IMR-90 (cell line): ENCODE measurements around the gene AHI1. TPM values are rescaled to one million over a fixed set of nuclear protein-coding genes. Genes with fewer than 3 reads are reported as not detected.

Experiments
- ATAC-seq: fragments of 200-7000 bp; cut with Tn5 transposase; 2 replicates; pipeline ENCODE4 v1.9.1; 2020; ENCODE audit warnings: low read depth, mild to moderate bottlenecking, moderate library complexity
- BruUV-seq: library from RNA; stranded (reverse); fragments of 400-500 nt; replicated peaks from 2 replicates; lab custom pipeline; 2021; lab: Mats Ljungman, UMichigan
- CTCF ChIA-PET: fragments of 300-600 bp; formaldehyde crosslinking; extraction: SDS; loops from one replicate; lab custom pipeline; 2021; ENCODE audit warnings: antibody characterized with exemption; lab: Yijun Ruan, JAX
- POLR2A ChIA-PET: fragments of 300-600 bp; sonication (Branson Sonifier 250); formaldehyde crosslinking; loops from one replicate; lab custom pipeline; 2022; ENCODE audit warnings: antibody characterized with exemption; ENCODE audit not compliant: unreplicated experiment; lab: Charles Lee
- DNase-seq: peaks from one replicate; pipeline ENCODE4 v3.0.0; 2013
- H2AFZ ChIP-seq: replicated peaks from 2 replicates; pipeline ENCODE3; 2013; ENCODE audit warnings: low read length, mild to moderate bottlenecking; ENCODE audit not compliant: poor library complexity
- H2AK5ac ChIP-seq: 2 replicates; pipeline ENCODE4 v1.6.1; 2013; ENCODE audit warnings: low read depth, low read length, inconsistent platforms
- H2AK9ac ChIP-seq: replicated peaks from 2 replicates; pipeline ENCODE3; 2013; ENCODE audit warnings: mild to moderate bottlenecking, low read depth, low read length, moderate library complexity; ENCODE audit not compliant: poor library complexity
- H2BK120ac ChIP-seq: 2 replicates; pipeline ENCODE4 v1.6.1; 2013; ENCODE audit warnings: low read depth, low read length, inconsistent platforms
- H2BK15ac ChIP-seq: 3 replicates; pipeline ENCODE4 v1.6.1; 2013; ENCODE audit warnings: low read depth, low read length, inconsistent platforms
- H2BK20ac ChIP-seq: 2 replicates; pipeline ENCODE4 v1.6.1; 2013; ENCODE audit warnings: low read depth, mild to moderate bottlenecking, inconsistent platforms, low read length, moderate library complexity
- H2BK5ac ChIP-seq: 2 replicates; pipeline ENCODE4 v1.6.1; 2013; ENCODE audit warnings: mild to moderate bottlenecking, low read depth, low read length, inconsistent platforms; ENCODE audit not compliant: poor library complexity, severe bottlenecking
- H3K14ac ChIP-seq: replicated peaks from 2 replicates; pipeline ENCODE4 v1.6.1; 2013; ENCODE audit warnings: low read depth, low read length, inconsistent platforms
- H3K18ac ChIP-seq: 2 replicates; pipeline ENCODE4 v1.6.1; 2013; ENCODE audit warnings: low read depth, low read length, control low read depth
- H3K23ac ChIP-seq: 2 replicates; pipeline ENCODE4 v1.6.1; 2013; ENCODE audit warnings: low read depth, low read length, inconsistent platforms
- H3K27ac ChIP-seq: 2 replicates; pipeline ENCODE4 v1.5.1; 2013; ENCODE audit warnings: mild to moderate bottlenecking, control low read depth, low read length; ENCODE audit not compliant: insufficient read depth
- H3K27me3 ChIP-seq: 2 replicates; pipeline ENCODE4 v1.6.1; 2013; ENCODE audit warnings: low read length; ENCODE audit not compliant: control insufficient read depth, insufficient read depth
- H3K36me3 ChIP-seq: 2 replicates; pipeline ENCODE4 v1.6.1; 2013; ENCODE audit warnings: low read length, mixed read lengths; ENCODE audit not compliant: control insufficient read depth, insufficient read depth
- H3K4ac ChIP-seq: 2 replicates; pipeline ENCODE4 v1.6.1; 2013; ENCODE audit warnings: low read depth, low read length, inconsistent platforms
- H3K4me1 ChIP-seq: 2 replicates; pipeline ENCODE4 v1.6.1; 2013; ENCODE audit warnings: low read length, mixed read lengths; ENCODE audit not compliant: control insufficient read depth, insufficient read depth
- H3K4me2 ChIP-seq: 2 replicates; pipeline ENCODE4 v1.6.1; 2013; ENCODE audit warnings: low read depth, mild to moderate bottlenecking, control low read depth, low read length, moderate library complexity
- H3K4me3 ChIP-seq: 2 replicates; pipeline ENCODE4 v1.5.1; 2013; ENCODE audit warnings: low read depth, mild to moderate bottlenecking, control low read depth, low read length, moderate library complexity; ENCODE audit not compliant: insufficient read depth
- H3K56ac ChIP-seq: 2 replicates; pipeline ENCODE4 v1.6.1; 2013; ENCODE audit warnings: low read length, inconsistent platforms; ENCODE audit not compliant: insufficient read depth; ENCODE audit errors: extremely low read depth
- H3K79me1 ChIP-seq, 2 experiments: 2 replicates each; pipeline ENCODE4 v1.6.1; 2013; ENCODE audit warnings: low read length in 2 of 2, inconsistent platforms in 1 of 2, low read depth in 1 of 2
- H3K9ac ChIP-seq: 2 replicates; pipeline ENCODE4 v1.6.1; 2013; ENCODE audit warnings: low read depth, low read length, control low read depth
- H3K9me1 ChIP-seq: 2 replicates; pipeline ENCODE4 v1.6.1; 2013; ENCODE audit warnings: low read length, inconsistent platforms; ENCODE audit not compliant: insufficient read depth
- H3K9me3 ChIP-seq: 2 replicates; pipeline ENCODE4 v1.6.1; 2013; ENCODE audit warnings: low read length; ENCODE audit not compliant: control insufficient read depth, insufficient read depth
- H4K20me1 ChIP-seq: 2 replicates; pipeline ENCODE4 v1.6.1; 2013; ENCODE audit warnings: low read length, inconsistent platforms; ENCODE audit not compliant: insufficient read depth
- H4K5ac ChIP-seq: 2 replicates; pipeline ENCODE4 v1.6.1; 2013; ENCODE audit warnings: mild to moderate bottlenecking, low read depth, low read length, control low read depth
- H4K8ac ChIP-seq, 2 experiments: 2 replicates each; pipeline ENCODE4 v1.6.1; 2013; ENCODE audit warnings: low read depth in 2 of 2, low read length in 2 of 2, control low read depth in 1 of 2, inconsistent platforms in 1 of 2
- H4K91ac ChIP-seq: 2 replicates; pipeline ENCODE4 v1.6.1; 2013; ENCODE audit warnings: low read depth, low read length, inconsistent platforms; ENCODE audit not compliant: insufficient read depth
- CEBPB ChIP-seq: IDR thresholded peaks from 2 replicates; pipeline ENCODE4 v1.6.1; 2012; ENCODE audit warnings: low read depth, low read length, improper control_type of control experiment
- CHD1 ChIP-seq: IDR thresholded peaks from 2 replicates; pipeline ENCODE4 v1.6.1; 2012; ENCODE audit warnings: low read depth, low read length, improper control_type of control experiment
- FOS ChIP-seq: fragments of 150-350 bp; IDR thresholded peaks from 2 replicates; pipeline ENCODE4 v1.6.1; 2016; ENCODE audit warnings: low read depth, low read length
- MAFK ChIP-seq: IDR thresholded peaks from 2 replicates; pipeline ENCODE4 v1.6.1; 2012; ENCODE audit warnings: low read depth, low read length, improper control_type of control experiment
- MAZ ChIP-seq: IDR thresholded peaks from 2 replicates; pipeline ENCODE4 v1.6.1; 2012; ENCODE audit warnings: low read depth, mild to moderate bottlenecking, low read length, improper control_type of control experiment, moderate library complexity, borderline replicate concordance
- MXI1 ChIP-seq: IDR thresholded peaks from 2 replicates; pipeline ENCODE4 v1.6.1; 2012; ENCODE audit warnings: low read depth, mild to moderate bottlenecking, low read length, moderate library complexity, borderline replicate concordance
- NFE2L2 ChIP-seq: fragments of 150-350 bp; IDR thresholded peaks from 2 replicates; pipeline ENCODE4 v1.6.1; 2016; ENCODE audit warnings: low read depth, mild to moderate bottlenecking, low read length
- RAD21 ChIP-seq: IDR thresholded peaks from 2 replicates; pipeline ENCODE4 v1.6.1; 2012; ENCODE audit warnings: low read length, improper control_type of control experiment
- RCOR1 ChIP-seq: IDR thresholded peaks from 2 replicates; pipeline ENCODE4 v1.6.1; 2012; ENCODE audit warnings: mild to moderate bottlenecking, low read length, improper control_type of control experiment; ENCODE audit not compliant: insufficient replicate concordance
- RFX5 ChIP-seq: IDR thresholded peaks from 2 replicates; pipeline ENCODE4 v1.8.0; 2012; ENCODE audit warnings: low read depth, mild to moderate bottlenecking, low read length, moderate library complexity
- SMC3 ChIP-seq: fragments of 150-350 bp; IDR thresholded peaks from 2 replicates; pipeline ENCODE4 v1.6.1; 2016; ENCODE audit warnings: low read depth, mild to moderate bottlenecking, antibody characterized with exemption, low read length, moderate library complexity
- USF2 ChIP-seq: fragments of 150-350 bp; IDR thresholded peaks from 2 replicates; pipeline ENCODE4 v1.6.1; 2017; ENCODE audit warnings: mild to moderate bottlenecking, antibody characterized with exemption, low read length, low read depth
- WGBS, 2 experiments: methylation state at CpG; one replicate each; pipeline versions ENCODE4 v1.1.5 to v1.1.7; 2013; ENCODE audit warnings: missing lambda C conversion rate in 2 of 2; ENCODE audit not compliant: insufficient read length in 1 of 2; ENCODE audit errors: extremely low coverage in 2 of 2; 5-methylcytosine and 5-hydroxymethylcytosine counted together
- dilution Hi-C: fragments of 300-500 bp; cut with HindIII; formaldehyde crosslinking; loops from one replicate; pipeline ENCODE4 v1.14.3; 2018; ENCODE audit warnings: low sequenced_read_pairs; ENCODE audit not compliant: unreplicated experiment
- in situ Hi-C: fragments of 300-500 bp; cut with MboI; formaldehyde crosslinking; loops from 3 replicates; pipeline ENCODE4 v1.14.3; 2019; ENCODE audit warnings: low sequenced_read_pairs, inconsistent platforms, mixed read lengths
- intact Hi-C: fragments of 100-400 bp; cut with micrococcal nuclease; formaldehyde crosslinking; loops from 2 replicates; pipeline ENCODE4 v1.10.0; 2022
- polyA plus RNA-seq, 3 experiments: library from polyadenylated mRNA; depleted of rRNA; stranded (reverse); fragments of >200 nt; gene quantifications; 2 replicates each; pipeline ENCODE4 v1.2.3, GENCODE V29; 2012; ENCODE audit warnings: low replicate concordance in 1 of 3
- total RNA-seq: library from RNA; depleted of rRNA; stranded (reverse); fragments of >200 nt; gene quantifications from 2 replicates; pipeline ENCODE4 v1.2.3, GENCODE V29; 2012
- TF ChIP-seq, protein P1 (sequence below): fragments of 150-350 bp; IDR thresholded peaks from 2 replicates; pipeline ENCODE4 v1.6.1; 2016; ENCODE audit warnings: low read depth, mild to moderate bottlenecking, low read length, moderate library complexity, borderline replicate concordance
- TF ChIP-seq, protein P2 (sequence below): conservative IDR thresholded peaks from 2 replicates; pipeline ENCODE4 v1.5.1; 2012; ENCODE audit warnings: mild to moderate bottlenecking, low read depth, low read length, improper control_type of control experiment

Gene AHI1
- total and polyA plus RNA-seq, 2 of the 4 experiments (the other 2 are of a cell fraction): 9.5 to 19.4 TPM

DNA sequence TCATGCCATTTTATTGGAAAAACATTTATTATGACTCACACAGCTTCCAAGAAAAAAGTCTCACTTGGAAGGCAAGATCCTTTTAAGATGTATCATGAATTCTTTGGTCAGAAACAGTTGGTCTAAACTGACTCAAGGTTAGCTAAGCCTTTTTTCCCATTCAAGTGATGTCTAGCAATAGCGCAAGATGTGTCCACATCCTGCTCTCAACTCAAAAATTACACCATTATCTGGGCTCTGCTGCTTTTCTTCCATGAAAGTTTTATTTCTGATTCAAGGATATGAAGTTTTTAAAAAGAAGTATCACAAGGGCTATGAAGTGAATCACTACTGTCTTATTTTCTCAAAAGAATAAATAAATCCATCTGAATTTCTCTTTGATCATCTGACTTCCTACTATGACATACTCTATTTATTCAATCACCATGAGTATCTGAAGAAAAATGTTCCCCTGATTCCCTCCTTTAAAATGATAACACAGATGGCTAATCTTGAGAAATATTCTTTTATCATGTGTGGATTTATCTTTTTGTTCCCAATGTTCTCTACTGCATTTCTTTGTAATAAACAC lies 139.2 kb downstream of the AHI1 start:
- peak; percentile 97 for DNase-seq
- no CpG with 5 or more reads among the region's 1 CpG for WGBS, 2 experiments
- CTCF ChIA-PET: interaction anchor here (0.5 kb wide), 1 partner anchor 31 kb away, joined by 4 read pairs; no protein-coding TSS in a partner anchor
- no peak overlapping the region; the same call in 1 of the 2 replicates for H3K9ac ChIP-seq
- H3K4me1 ChIP-seq: peaks cover 2% of the 10 kb centered on the region
- no peak overlapping the region for H2AK9ac ChIP-seq
- no peaks in the 10 kb centered on the region for H4K20me1 ChIP-seq
- peak overlapping the region; percentile 90 for H2BK120ac ChIP-seq
- H4K8ac ChIP-seq: peak overlapping the region; percentile 9 to 84; a peak in 3 of 4 replicates
- H3K14ac ChIP-seq: peak overlapping the region; percentile 70; the same call in 1 of the 2 replicates
- peak overlapping the region; percentile 21; the same call in 1 of the 3 replicates for H2BK15ac ChIP-seq
- H3K9me3 ChIP-seq: no peaks in the 10 kb centered on the region
- POLR2A ChIA-PET: no interaction called here
- H3K36me3 ChIP-seq: no peaks in the 10 kb centered on the region
- in situ Hi-C loops (no loop called here), intact Hi-C loops (no loop called here), dilution Hi-C loops (no loop called here)
- H2BK5ac ChIP-seq: peak overlapping the region; percentile 99
- peak overlapping the region; percentile 77; the same call in 1 of the 2 replicates for H3K18ac ChIP-seq
- H4K5ac ChIP-seq: peak overlapping the region; percentile 69; the same call in 1 of the 2 replicates
- H3K4me2 ChIP-seq: peak overlapping the region; percentile 90
- H3K27ac ChIP-seq: peak overlapping the region; percentile 44
- no peaks in the 10 kb centered on the region for H3K27me3 ChIP-seq
- peak overlapping the region; percentile 76; the same call in 1 of the 2 replicates for H3K23ac ChIP-seq
- ATAC-seq: peak; percentile 90
- 0 out of 2 replicates have a peak overlapping the region, but pooled peaks have one; percentile 9 for H4K91ac ChIP-seq
- no TSS peak for BruUV-seq
- H3K4me3 ChIP-seq: peak overlapping the region; percentile 6; the same call in 1 of the 2 replicates
- no peaks in the 10 kb centered on the region for H3K79me1 ChIP-seq
- peak overlapping the region; percentile 70; the same call in 1 of the 2 replicates for H2BK20ac ChIP-seq
- H3K4ac ChIP-seq: peak overlapping the region; percentile 77; the same call in 1 of the 2 replicates
- H3K9me1 ChIP-seq: peaks cover 2% of the 10 kb centered on the region; the same call in 1 of the 2 replicates
- no peak overlapping the region for H2AFZ ChIP-seq
- H3K56ac ChIP-seq: peak overlapping the region; percentile 64
- H2AK5ac ChIP-seq: no peak overlapping the region
- TF ChIP-seq, protein P1, sequence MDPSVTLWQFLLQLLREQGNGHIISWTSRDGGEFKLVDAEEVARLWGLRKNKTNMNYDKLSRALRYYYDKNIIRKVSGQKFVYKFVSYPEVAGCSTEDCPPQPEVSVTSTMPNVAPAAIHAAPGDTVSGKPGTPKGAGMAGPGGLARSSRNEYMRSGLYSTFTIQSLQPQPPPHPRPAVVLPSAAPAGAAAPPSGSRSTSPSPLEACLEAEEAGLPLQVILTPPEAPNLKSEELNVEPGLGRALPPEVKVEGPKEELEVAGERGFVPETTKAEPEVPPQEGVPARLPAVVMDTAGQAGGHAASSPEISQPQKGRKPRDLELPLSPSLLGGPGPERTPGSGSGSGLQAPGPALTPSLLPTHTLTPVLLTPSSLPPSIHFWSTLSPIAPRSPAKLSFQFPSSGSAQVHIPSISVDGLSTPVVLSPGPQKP: no peak
- TF ChIP-seq MXI1: no peak
- TF ChIP-seq CHD1: no peak
- TF ChIP-seq NFE2L2: 0 out of 2 replicates have a peak, but pooled peaks have one; percentile 7
- TF ChIP-seq FOS: peak; percentile 57
- TF ChIP-seq RCOR1: no peak
- no peak for TF ChIP-seq RAD21
- TF ChIP-seq, protein P2, sequence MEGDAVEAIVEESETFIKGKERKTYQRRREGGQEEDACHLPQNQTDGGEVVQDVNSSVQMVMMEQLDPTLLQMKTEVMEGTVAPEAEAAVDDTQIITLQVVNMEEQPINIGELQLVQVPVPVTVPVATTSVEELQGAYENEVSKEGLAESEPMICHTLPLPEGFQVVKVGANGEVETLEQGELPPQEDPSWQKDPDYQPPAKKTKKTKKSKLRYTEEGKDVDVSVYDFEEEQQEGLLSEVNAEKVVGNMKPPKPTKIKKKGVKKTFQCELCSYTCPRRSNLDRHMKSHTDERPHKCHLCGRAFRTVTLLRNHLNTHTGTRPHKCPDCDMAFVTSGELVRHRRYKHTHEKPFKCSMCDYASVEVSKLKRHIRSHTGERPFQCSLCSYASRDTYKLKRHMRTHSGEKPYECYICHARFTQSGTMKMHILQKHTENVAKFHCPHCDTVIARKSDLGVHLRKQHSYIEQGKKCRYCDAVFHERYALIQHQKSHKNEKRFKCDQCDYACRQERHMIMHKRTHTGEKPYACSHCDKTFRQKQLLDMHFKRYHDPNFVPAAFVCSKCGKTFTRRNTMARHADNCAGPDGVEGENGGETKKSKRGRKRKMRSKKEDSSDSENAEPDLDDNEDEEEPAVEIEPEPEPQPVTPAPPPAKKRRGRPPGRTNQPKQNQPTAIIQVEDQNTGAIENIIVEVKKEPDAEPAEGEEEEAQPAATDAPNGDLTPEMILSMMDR: no peak
- peak; percentile 84 for TF ChIP-seq CEBPB
- no peak for TF ChIP-seq RFX5
- TF ChIP-seq MAZ: no peak
- TF ChIP-seq USF2: no peak
- TF ChIP-seq SMC3: no peak
- TF ChIP-seq MAFK: peak; percentile 12; the same call in 1 of the 2 replicates
